HG03159 (cell line): Measurements from ENCODE around the gene DNAI2.

Experiments used
- ATAC-seq: cut with Tn5 transposase; IDR thresholded peaks from one replicate; pipeline ENCODE4 v1.9.1; 2021; ENCODE audit warnings: mild to moderate bottlenecking, moderate library complexity; ENCODE audit not compliant: unreplicated experiment

DNAI2 gene

DNA sequence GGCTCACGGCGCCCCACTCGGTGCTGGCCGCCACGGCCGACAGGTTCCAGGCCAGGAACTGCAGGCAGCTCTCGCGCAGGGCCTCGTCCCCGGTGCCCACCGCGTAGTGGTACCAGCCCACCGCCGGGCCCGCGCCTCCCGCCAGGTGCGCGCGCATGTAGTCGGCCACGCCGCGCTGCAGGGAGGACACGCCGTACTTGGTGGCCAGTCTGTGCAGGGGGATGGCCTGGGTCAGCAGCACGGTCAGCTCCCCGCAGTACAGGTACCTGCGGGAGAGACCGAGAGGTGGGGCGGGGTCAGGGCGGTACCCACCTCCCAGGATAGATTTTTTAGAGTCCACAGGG is 83.4 kb downstream of the DNAI2 start:
- no peak for ATAC-seq

DNA sequence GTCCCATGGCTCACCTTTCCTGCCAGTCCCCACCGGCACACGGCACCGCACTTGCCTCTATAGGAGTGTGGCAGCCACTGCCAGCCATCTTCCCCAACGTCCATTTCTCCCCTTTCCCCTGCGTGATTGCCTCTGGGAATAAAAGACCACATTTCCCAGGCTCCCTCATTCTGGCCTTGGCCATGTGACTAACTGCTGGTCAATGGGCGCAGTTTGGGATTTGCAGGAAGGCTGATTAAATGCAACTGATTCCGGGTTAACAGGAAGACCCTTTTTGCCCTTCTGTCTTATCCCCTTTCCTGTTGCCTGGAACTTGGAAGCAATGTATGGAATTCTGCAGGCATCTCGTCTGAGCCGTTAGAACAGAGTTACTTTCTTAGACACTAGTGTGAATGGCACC is 84.7 kb downstream of the DNAI2 start:
- no peak for ATAC-seq

DNA sequence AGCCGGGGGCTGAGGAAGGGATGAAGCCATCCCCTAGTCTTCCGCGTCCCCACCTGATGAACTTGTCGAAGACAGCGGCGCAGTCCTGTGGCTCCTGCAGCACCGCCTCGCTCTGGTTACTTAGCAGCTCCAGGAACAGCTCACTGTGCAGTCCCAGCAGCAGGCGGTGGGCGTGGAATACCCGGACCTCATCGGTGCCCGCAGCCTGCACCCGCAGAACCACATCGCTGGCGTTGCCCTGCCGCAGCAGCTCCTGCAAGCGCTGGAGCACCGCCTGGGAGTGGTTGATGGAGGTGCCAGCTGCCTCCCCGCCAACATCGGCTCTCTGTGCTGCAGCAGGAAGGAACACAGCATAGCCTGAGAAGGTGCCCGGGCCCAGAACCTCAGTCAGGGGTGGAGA is 85.9 kb downstream of the DNAI2 start:
- ATAC-seq, result no peak

DNA sequence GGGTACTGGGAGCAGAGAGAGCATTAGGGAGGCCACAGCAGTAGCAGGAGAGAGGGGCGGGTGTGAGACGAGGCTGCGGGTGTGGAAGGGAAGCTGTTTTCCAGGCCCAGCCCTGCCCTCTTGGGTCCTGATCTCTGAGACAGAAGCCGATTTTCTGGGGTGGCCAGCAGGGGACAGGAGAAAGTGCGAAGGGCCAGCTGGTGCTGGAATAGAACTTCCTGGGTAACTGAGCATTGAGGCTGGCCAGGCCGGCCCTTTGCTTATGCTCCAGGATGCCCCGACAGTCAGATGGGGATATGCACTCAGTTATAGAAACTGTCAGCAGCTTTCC is 86.8 kb downstream of the DNAI2 start:
- ATAC-seq, result no peak

- no peak for ATAC-seq
Observed at GRCh38 chr17:74361230-74362068, 87.4 kb downstream of the DNAI2 start, which contains the start of gene BTBD17. BTBD17 (minus strand) TSS chr17:74361868; CDS start chr17:74361819, 49 bp downstream.

DNA sequence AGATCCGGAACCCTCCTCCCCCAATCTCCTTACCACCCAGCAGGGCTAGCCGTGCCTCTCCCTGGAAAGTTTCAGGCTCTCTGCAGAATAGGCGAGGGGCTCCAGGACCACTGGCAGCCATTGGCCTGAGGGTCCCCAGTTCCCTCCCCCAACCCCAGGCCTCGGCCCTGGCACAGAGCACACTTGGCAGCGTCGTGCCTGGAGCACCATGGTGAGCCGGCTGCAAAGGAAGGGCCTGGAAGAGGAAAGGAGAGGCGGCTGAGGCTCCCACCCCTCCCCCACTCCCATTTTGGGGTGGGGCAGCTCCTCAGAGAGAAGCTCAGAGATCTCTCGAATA is 88.0 kb downstream of the DNAI2 start:
- no peak for ATAC-seq

- ATAC-seq, result no peak
Observed at GRCh38 chr17:74362810-74363498, 88.9 kb downstream of the DNAI2 start.
